Measurements from ENCODE around the gene SPEF1. TPM values are rescaled to one million over a fixed set of nuclear protein-coding genes. Genes with fewer than 3 reads are reported as not detected.

SPEF1 gene
- total RNA-seq, 1 experiment from 2014 or later: 0.24 TPM

GRCh38 chr20:3744037-3744436 is 37.2 kb downstream of the SPEF1 start:
- Histone ChIP-seq H3K4me2 (ENCODE audit: insufficient read depth, insufficient read length, low read length) (peak overlapping the region; percentile 66), H3K4me1 (ENCODE audit: insufficient read depth, low read length) (peaks cover 3% of the 10 kb centered on the region; the same call in 1 of the 2 replicates), H4K5ac (ENCODE audit: insufficient read length, low read depth, low read length) (no peak overlapping the region), H4K91ac (ENCODE audit: insufficient read length, low read depth, low read length) (no peak overlapping the region), H2BK12ac (ENCODE audit: insufficient read length, low read depth, low read length) (no peak overlapping the region), H3K79me1 (ENCODE audit: insufficient read depth, low read depth, low read length, poor library complexity, severe bottlenecking) (no peaks in the 10 kb centered on the region), H3K23me2 (ENCODE audit: insufficient read length, low read depth, low read length, poor library complexity, severe bottlenecking) (peaks cover 11% of the 10 kb centered on the region), H2AFZ (ENCODE audit: low read length) (no peak overlapping the region), H3K27ac (ENCODE audit: insufficient read length, low read depth, low read length) (no peak overlapping the region), H3K14ac (ENCODE audit: insufficient read depth, low read length) (no peak overlapping the region), H3K23ac (ENCODE audit: insufficient read length, low read depth, low read length) (no peak overlapping the region), H3T11ph (ENCODE audit: low read length) (no peak overlapping the region), H4K8ac (replicated peaks; ENCODE audit: insufficient read length, low read depth, low read length) (no peak overlapping the region), H3K18ac (ENCODE audit: insufficient read length, low read depth, low read length) (no peak overlapping the region), H4K20me1 (ENCODE audit: control insufficient read depth, insufficient read depth, insufficient read length) (no peaks in the 10 kb centered on the region), H3K9me3 (ENCODE audit: control insufficient read depth, low read depth, low read length) (no peaks in the 10 kb centered on the region), H3K27me3 (ENCODE audit: insufficient read depth, low read length) (no peaks in the 10 kb centered on the region), H3K4ac (ENCODE audit: low read depth, low read length) (no peak overlapping the region), H2AK5ac (ENCODE audit: insufficient read length, low read length) (no peak overlapping the region), H3K56ac (ENCODE audit: insufficient read length, low read depth, low read length) (no peak overlapping the region), H3K9ac (ENCODE audit: extremely low read depth, insufficient read length, low read length) (no peak overlapping the region), H2BK20ac (ENCODE audit: low read depth, low read length, poor library complexity, severe bottlenecking) (no peak overlapping the region), H3K79me2 (ENCODE audit: insufficient read depth, low read length) (no peaks in the 10 kb centered on the region), H2BK120ac (ENCODE audit: low read depth, low read length, poor library complexity, severe bottlenecking) (no peak overlapping the region), H2BK15ac (ENCODE audit: low read depth, low read length) (no peak overlapping the region), H2BK5ac (ENCODE audit: insufficient read length, low read length) (no peak overlapping the region)
- Mint-ChIP-seq H3K27ac (no peak overlapping the region), H3K36me3 (ENCODE audit: insufficient read depth in 1 of 3, low read depth in 3 of 3) (no peaks in the 10 kb centered on the region), H3K4me1 (peaks cover 17 to 32% of the 10 kb centered on the region in 2 experiments), H3K9me3 (no peaks in the 10 kb centered on the region), H3K27me3 (ENCODE audit: low read depth) (peaks cover 42% of the 10 kb centered on the region), H3K4me3 (peak overlapping the region; percentile 80 to 86; a peak in 4 of 5 replicates)
- no CpG with 5 or more reads among the region's 1 CpG for WGBS (ENCODE audit: extremely low coverage, insufficient read length, low lambda C conversion rate)
- no peak for DNase-seq
- TF ChIP-seq, protein P1, sequence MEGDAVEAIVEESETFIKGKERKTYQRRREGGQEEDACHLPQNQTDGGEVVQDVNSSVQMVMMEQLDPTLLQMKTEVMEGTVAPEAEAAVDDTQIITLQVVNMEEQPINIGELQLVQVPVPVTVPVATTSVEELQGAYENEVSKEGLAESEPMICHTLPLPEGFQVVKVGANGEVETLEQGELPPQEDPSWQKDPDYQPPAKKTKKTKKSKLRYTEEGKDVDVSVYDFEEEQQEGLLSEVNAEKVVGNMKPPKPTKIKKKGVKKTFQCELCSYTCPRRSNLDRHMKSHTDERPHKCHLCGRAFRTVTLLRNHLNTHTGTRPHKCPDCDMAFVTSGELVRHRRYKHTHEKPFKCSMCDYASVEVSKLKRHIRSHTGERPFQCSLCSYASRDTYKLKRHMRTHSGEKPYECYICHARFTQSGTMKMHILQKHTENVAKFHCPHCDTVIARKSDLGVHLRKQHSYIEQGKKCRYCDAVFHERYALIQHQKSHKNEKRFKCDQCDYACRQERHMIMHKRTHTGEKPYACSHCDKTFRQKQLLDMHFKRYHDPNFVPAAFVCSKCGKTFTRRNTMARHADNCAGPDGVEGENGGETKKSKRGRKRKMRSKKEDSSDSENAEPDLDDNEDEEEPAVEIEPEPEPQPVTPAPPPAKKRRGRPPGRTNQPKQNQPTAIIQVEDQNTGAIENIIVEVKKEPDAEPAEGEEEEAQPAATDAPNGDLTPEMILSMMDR (conservative IDR thresholded peaks at IDR 0.05): no peak

All from H9 (cell line).